Measurements from ENCODE around the gene ALDH1A2.

The ALDH1A2 gene

DNA sequence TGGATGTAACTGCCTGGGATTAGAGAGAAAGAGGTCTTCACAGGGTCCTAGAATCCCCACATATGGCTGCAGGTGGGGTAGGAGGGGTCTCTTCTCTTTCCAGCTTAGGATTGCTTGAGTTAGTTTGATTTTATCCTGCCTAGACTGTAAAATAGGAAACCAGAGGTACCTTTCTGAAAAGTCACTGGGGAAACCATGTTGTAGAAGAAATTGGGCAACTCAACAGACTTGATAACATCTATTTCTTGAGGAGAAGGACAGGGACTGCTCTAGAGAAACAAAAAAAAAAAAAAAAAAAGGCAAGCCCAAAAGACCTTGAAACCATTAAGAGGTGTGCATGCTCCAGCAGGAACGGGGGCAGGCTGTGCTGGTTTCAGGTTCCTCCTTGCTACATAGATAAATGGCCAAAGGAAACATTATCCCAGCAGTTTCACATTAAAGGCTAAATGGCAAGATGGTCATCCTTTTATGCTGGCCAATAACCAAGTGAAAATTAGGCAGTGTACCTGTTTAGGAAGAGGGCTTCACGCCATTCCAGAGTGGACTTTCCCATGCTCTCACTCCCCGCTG is 116.1 kb downstream of the ALDH1A2 start:
- Histone ChIP-seq H3K9me3 (no peaks in the 10 kb centered on the region), H3K4me1 (no peaks in the 10 kb centered on the region), H3K4me3 (no peak overlapping the region), H3K27me3 (ENCODE audit: low read depth) (no peaks in the 10 kb centered on the region; the same call in 1 of the 2 replicates), H3K36me3 (replicated peaks) (no peaks in the 10 kb centered on the region)
- in situ Hi-C loops (cut with MboI; ENCODE audit: low sequenced_read_pairs), result no loop called here
- no peak for DNase-seq (ENCODE audit: low spot score in 2 of 2)

DNA sequence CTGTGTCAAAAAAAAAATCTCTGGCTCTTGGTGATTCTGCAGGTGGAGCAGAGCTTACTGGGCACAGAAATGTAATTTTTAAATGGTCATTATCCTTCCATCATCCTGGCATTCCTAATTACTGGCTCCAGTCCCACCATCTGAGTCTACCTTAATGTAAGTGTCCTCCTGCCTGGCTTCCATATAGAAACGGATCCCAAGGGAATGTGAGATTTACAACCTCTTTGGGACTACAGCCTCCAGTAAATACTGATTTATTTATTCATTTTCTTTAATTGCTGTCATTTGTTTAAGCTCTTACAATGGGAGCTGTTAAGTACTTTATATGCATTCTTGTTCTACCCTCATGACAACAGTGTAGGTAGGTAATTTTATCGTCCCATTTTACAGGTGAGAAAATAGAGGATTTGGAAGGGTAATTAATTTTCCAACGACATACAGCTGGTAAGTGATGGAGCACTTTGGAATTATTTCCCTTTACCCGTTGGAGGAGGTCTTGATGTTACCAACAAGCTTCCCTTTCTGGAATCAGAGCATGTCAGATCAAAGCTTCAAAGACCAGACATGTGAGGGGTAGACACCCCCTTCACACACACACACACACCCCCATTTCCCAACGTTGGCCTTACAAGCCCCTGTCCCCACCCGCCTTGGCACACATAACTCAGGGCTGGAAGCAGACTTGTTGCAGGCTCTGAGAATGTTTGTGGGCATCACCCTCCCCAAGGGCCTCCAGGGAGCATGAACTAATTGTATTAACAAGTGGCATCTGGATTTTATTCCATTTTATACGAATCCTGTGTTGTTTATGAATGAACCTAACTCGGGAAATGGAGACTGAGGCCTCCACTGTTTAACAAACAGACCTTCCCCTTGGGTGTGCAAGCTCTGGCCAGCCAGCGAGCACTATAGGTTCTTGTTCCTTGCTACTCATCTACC is 116.9 kb downstream of the ALDH1A2 start:
- H3K36me3 ChIP-seq (replicated peaks), result no peaks in the 10 kb centered on the region
- no peak overlapping the region for H3K4me3 ChIP-seq
- H3K27me3 ChIP-seq (ENCODE audit: low read depth), result no peaks in the 10 kb centered on the region; the same call in 1 of the 2 replicates
- no peak for DNase-seq (ENCODE audit: low spot score in 2 of 2)
- in situ Hi-C loops (cut with MboI; ENCODE audit: low sequenced_read_pairs), result no loop called here
- H3K4me1 ChIP-seq, result no peaks in the 10 kb centered on the region
- no peaks in the 10 kb centered on the region for H3K9me3 ChIP-seq

DNA sequence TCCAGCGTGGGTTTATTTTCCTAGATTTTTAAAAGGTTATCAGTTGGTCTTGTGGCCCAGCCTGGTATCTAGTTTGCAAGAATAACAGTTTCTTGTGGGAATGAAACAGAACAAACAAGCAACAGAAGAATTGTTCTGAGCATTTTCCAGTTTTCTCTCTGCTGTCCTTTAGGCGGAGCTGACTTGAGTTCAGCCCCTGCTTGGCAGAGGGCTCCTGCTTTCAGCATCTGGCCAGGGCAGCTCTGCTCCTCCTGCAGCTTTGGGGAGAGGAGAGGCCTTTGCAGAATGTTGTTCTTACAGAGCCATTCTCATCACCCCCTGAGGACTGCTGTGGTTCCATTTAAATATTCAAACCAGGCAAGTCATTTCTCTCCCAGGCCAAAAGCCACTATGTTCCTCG is 117.7 kb downstream of the ALDH1A2 start:
- no peaks in the 10 kb centered on the region for H3K4me1 ChIP-seq
- H3K36me3 ChIP-seq (replicated peaks), result no peaks in the 10 kb centered on the region
- DNase-seq (ENCODE audit: low spot score in 2 of 2), result no peak
- in situ Hi-C loops (cut with MboI; ENCODE audit: low sequenced_read_pairs), result no loop called here
- no peaks in the 10 kb centered on the region for H3K9me3 ChIP-seq
- no peak overlapping the region for H3K4me3 ChIP-seq
- no peaks in the 10 kb centered on the region; the same call in 1 of the 2 replicates for H3K27me3 ChIP-seq (ENCODE audit: low read depth)

DNA sequence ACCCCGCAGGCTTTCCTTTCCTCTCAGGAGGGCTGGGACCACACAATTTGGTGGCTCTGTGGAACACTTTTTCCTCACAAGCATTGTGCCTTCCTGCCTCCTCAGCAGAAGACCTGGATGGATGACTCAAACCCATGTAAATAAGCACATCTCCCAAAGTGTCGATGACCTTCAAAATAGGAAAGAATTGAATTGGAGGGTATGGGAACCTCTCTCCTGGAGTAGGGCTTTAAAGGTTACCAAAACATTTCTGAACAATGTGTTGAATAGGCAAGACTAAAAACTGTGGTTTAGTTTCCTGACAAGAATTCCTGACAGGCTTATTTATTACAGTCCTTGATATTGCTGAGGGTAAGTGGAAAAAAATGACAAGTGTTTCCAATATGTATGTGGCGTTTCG is 118.2 kb downstream of the ALDH1A2 start:
- in situ Hi-C loops (cut with MboI; ENCODE audit: low sequenced_read_pairs), result no loop called here
- no peaks in the 10 kb centered on the region; the same call in 1 of the 2 replicates for H3K27me3 ChIP-seq (ENCODE audit: low read depth)
- no peaks in the 10 kb centered on the region for H3K9me3 ChIP-seq
- no peaks in the 10 kb centered on the region for H3K36me3 ChIP-seq (replicated peaks)
- H3K4me1 ChIP-seq, result no peaks in the 10 kb centered on the region
- DNase-seq (ENCODE audit: low spot score in 2 of 2), result no peak
- no peak overlapping the region for H3K4me3 ChIP-seq

DNA sequence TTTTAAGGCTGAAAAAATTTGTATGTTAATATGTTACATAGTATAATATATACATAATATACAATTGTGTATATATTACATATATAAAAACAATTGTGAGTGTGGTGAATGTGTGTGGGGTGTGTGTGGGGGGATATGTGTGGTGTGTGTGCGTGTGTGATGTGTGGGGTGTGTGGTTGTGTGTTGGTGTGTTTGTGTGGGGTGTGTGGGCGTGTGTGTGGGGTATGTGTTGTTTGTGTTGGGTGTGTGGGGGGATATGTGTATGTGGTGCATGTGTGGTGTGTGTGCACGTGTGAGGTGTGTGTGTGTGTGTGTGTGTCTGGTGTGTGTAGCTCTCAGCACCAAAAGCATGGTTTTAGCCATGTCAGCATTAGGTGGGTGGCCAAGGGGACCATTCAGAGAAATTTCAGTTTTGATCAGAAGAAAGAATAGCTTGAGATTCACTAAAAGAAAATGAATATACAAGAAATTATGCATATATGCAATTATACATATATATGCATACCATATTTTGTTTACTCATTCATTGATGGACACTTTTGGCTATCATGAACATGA is 118.9 kb downstream of the ALDH1A2 start:
- no peak overlapping the region for H3K4me3 ChIP-seq
- no peak for DNase-seq (ENCODE audit: low spot score in 2 of 2)
- no peaks in the 10 kb centered on the region for H3K9me3 ChIP-seq
- in situ Hi-C loops (cut with MboI; ENCODE audit: low sequenced_read_pairs), result no loop called here
- no peaks in the 10 kb centered on the region for H3K4me1 ChIP-seq
- H3K27me3 ChIP-seq (ENCODE audit: low read depth), result no peaks in the 10 kb centered on the region; the same call in 1 of the 2 replicates
- no peaks in the 10 kb centered on the region for H3K36me3 ChIP-seq (replicated peaks)

DNA sequence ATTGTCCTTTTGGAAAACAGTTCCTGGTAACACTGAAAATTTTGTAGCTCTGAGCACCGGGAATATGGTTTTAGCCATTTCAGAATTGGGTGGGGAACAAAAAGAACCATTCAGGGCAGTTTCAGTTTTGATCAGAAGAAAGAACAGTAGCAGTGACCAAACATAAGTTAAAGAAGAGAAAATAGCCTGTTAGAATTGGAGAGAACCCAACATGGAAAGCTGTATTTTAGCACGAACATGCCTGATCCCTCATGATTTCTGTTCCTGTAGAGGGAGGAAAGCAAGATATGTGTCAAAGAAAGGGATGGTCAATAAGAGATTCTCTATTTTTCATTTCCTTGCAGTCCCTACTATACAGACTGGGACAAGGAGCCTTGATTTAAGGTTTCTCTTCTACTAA is 119.9 kb downstream of the ALDH1A2 start:
- no peaks in the 10 kb centered on the region for H3K9me3 ChIP-seq
- in situ Hi-C loops (cut with MboI; ENCODE audit: low sequenced_read_pairs), result no loop called here
- no peaks in the 10 kb centered on the region for H3K36me3 ChIP-seq (replicated peaks)
- H3K4me1 ChIP-seq, result no peaks in the 10 kb centered on the region
- DNase-seq (ENCODE audit: low spot score in 2 of 2), result no peak
- H3K27me3 ChIP-seq (ENCODE audit: low read depth), result no peaks in the 10 kb centered on the region; the same call in 1 of the 2 replicates
- H3K4me3 ChIP-seq, result no peak overlapping the region

DNA sequence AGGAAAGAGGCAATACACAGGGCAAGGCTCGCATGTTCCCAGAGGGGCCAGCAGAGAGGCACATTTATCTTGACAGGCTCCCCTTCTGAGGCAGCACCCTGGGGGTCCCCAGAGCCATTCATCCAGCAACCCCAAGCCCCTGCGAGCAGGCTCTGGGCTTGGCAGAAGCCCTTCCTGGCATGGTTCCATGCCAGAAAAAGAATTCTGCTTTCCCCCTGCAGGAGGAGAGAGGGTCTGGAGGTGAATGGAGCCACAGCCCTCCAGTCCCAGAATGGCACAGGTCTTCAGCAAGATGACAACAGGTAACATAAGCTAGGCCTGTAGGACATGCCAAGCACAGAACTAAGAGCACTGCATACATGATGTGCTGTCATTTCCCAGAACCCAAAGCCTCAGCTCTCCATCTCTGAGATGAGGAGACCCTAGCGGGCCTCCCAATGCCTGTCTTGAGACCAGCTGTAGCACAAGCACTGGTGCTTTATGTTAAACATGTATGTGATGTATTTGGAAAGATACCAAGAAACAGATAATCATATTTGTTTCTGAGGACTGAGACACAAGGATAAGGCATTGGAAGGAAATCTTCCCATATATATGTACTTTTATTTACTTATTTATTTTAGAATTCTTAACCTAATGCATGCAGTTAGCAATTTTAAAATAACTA is 121.6 kb downstream of the ALDH1A2 start:
- Histone ChIP-seq H3K36me3 (replicated peaks) (no peaks in the 10 kb centered on the region), H3K4me1 (no peaks in the 10 kb centered on the region), H3K9me3 (no peaks in the 10 kb centered on the region), H3K27me3 (ENCODE audit: low read depth) (no peaks in the 10 kb centered on the region; the same call in 1 of the 2 replicates), H3K4me3 (no peak overlapping the region)
- no peak for DNase-seq (ENCODE audit: low spot score in 2 of 2)
- in situ Hi-C loops (cut with MboI; ENCODE audit: low sequenced_read_pairs), result no loop called here

DNA sequence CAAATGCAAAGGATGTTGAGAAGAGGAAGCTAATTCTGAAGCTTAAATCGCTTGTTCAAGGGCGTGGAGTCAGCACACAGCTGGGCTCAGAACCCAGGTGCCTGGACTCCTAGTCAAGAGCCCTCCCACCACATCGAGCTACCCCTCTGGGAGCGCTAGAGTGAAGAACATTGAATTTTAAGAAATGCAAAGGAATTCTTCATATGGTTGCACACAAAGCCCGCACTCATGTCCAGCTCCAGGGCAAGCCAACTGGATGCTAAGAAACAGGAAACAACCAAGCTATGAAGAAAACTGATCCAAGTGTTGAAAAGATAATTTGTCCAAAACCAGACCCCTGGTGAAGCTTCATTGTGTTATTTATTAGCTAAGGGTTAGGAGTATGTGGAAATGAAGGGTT is 122.3 kb downstream of the ALDH1A2 start:
- Histone ChIP-seq H3K36me3 (replicated peaks) (no peaks in the 10 kb centered on the region), H3K4me1 (no peaks in the 10 kb centered on the region), H3K27me3 (ENCODE audit: low read depth) (no peaks in the 10 kb centered on the region; the same call in 1 of the 2 replicates), H3K9me3 (no peaks in the 10 kb centered on the region), H3K4me3 (no peak overlapping the region)
- DNase-seq (ENCODE audit: low spot score in 2 of 2), result no peak
- in situ Hi-C loops (cut with MboI; ENCODE audit: low sequenced_read_pairs), result no loop called here

DNA sequence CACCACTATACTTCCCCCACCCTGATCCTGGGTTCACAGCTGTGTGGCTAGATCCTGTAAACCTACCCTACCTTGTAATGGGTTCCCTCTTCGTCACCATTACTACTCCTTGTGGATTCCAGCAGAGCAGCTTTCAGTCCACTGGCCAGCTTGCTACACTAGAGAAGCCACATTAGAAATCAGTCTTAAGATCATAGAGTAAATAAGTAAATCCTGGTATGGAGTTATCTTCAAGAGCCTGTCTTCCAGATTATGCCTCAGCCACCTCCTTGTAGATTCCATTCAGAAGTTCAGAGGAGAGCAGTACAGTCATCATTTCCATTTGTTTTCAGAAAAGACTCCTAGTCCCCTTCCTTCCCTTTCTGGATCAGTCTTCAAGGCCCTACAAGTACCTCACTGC is 123.7 kb downstream of the ALDH1A2 start:
- H3K4me3 ChIP-seq, result no peak overlapping the region
- no peaks in the 10 kb centered on the region for H3K4me1 ChIP-seq
- DNase-seq (ENCODE audit: low spot score in 2 of 2), result no peak
- no peaks in the 10 kb centered on the region; the same call in 1 of the 2 replicates for H3K27me3 ChIP-seq (ENCODE audit: low read depth)
- in situ Hi-C loops (cut with MboI; ENCODE audit: low sequenced_read_pairs), result no loop called here
- no peaks in the 10 kb centered on the region for H3K9me3 ChIP-seq
- no peaks in the 10 kb centered on the region for H3K36me3 ChIP-seq (replicated peaks)

DNA sequence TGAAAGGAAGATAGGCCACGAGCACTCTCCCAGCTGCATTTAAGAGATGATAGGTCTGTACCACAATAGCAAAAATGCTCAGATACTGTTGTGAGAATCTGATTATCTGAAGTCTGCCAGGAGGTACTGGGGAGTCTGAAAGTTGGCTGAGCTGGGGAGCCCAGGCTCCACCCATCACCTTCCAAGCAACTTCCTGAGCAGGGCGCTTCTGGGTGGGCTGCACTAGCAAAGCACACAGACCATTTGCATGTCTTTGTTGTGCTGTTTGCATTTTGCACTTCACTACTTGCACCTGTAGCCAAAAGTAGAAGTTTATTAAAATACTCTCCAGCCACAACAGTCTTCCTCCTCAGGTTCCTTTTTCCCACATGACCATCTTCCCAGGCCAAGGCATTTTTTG is 133.2 kb downstream of the ALDH1A2 start:
- DNase-seq (ENCODE audit: low spot score in 2 of 2), result no peak
- in situ Hi-C loops (cut with MboI; ENCODE audit: low sequenced_read_pairs), result no loop called here
- Histone ChIP-seq H3K27me3 (ENCODE audit: low read depth) (peaks cover 3% of the 10 kb centered on the region), H3K36me3 (replicated peaks) (no peaks in the 10 kb centered on the region), H3K9me3 (no peaks in the 10 kb centered on the region), H3K4me1 (no peaks in the 10 kb centered on the region), H3K4me3 (no peak overlapping the region)

DNA sequence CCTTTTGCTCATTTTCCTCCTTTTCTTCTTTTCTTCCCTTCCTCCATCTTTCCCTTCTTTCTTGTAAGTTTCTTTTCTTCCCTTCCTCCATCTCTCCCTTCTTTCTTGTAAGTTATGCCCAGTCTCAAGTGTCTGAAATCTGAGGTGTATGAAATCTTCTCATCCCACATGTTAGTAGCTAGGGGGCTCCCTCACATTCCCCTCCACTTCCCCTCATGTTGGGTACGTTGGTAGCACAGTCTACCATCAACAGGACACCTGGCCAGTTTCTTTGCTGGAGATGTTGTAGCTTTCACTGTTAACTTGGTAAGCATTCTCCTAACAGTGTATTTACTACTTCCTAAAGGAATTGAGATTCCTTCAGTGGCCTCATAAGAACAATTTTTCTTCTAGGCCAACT is 133.9 kb downstream of the ALDH1A2 start:
- H3K9me3 ChIP-seq, result no peaks in the 10 kb centered on the region
- DNase-seq (ENCODE audit: low spot score in 2 of 2), result no peak
- H3K4me3 ChIP-seq, result no peak overlapping the region
- in situ Hi-C loops (cut with MboI; ENCODE audit: low sequenced_read_pairs), result no loop called here
- H3K27me3 ChIP-seq (ENCODE audit: low read depth), result peaks cover 1% of the 10 kb centered on the region
- H3K36me3 ChIP-seq (replicated peaks), result no peaks in the 10 kb centered on the region
- H3K4me1 ChIP-seq, result no peaks in the 10 kb centered on the region

DNA sequence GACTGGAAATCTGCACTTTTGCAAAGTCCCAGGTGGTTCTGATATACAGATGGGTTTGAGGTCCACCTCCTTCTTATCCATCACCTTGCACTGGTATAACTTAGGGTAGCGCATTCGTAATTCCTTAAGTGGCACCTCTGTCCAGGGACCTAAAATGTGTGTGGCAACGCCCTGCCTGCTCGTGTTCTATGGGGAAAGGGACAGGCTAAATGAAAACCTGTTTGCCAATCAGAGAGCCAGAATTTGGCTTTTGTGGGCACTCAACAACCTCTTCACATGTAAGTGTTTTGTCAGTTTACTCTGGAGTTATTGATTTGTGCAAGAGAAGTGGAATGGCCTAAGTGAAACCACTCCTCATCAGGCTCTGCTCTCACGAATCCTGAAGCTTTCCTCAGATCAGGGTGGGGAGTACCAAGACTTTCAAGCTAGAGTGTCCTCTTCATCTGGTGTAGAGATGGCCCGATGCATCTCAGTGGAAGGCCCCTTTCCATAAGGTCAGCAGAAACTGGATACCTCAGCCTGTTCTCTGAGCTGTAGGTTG is 138.3 kb downstream of the ALDH1A2 start:
- no peaks in the 10 kb centered on the region for H3K36me3 ChIP-seq (replicated peaks)
- in situ Hi-C loops (cut with MboI; ENCODE audit: low sequenced_read_pairs), result no loop called here
- H3K4me3 ChIP-seq, result no peak overlapping the region
- H3K9me3 ChIP-seq, result no peaks in the 10 kb centered on the region
- no peaks in the 10 kb centered on the region for H3K4me1 ChIP-seq
- H3K27me3 ChIP-seq (ENCODE audit: low read depth), result no peaks in the 10 kb centered on the region
- no peak for DNase-seq (ENCODE audit: low spot score in 2 of 2)

DNA sequence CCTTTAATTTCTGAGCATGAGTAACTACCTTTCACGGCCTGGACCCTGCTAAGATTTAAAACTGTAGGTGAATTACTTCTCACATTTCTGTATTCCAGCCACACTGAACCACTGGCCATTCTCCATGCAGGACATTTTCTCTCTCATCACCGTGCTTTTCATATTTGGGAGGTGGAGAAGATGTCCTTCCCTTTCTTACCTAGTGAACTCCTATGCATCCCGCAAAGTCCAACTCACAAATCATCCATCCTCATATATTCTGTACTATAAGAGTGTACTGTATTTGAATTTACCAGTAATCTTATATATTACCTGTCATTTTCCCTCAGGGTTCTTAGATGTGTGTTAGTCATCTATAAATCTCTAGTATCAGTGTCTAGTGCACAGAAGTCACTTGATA is 139.9 kb downstream of the ALDH1A2 start:
- no peaks in the 10 kb centered on the region for H3K9me3 ChIP-seq
- no peak overlapping the region for H3K4me3 ChIP-seq
- in situ Hi-C loops (cut with MboI; ENCODE audit: low sequenced_read_pairs), result no loop called here
- no peaks in the 10 kb centered on the region for H3K4me1 ChIP-seq
- no peaks in the 10 kb centered on the region for H3K36me3 ChIP-seq (replicated peaks)
- H3K27me3 ChIP-seq (ENCODE audit: low read depth), result no peaks in the 10 kb centered on the region
- no peak for DNase-seq (ENCODE audit: low spot score in 2 of 2)
